OCI-LY1 (cell line): ENCODE measurements around the gene MCF2L2.

Experiments
- EZH2 ChIP-seq: fragments of 200-600 bp; sonication (generic), shearing (Covaris generic); IDR thresholded peaks from 2 replicates; pipeline ENCODE4 v1.8.0; 2017; ENCODE audit warnings: borderline replicate concordance, mixed run types, mild to moderate bottlenecking, antibody characterized with exemption, low read length, moderate library complexity, mixed read lengths
- TF ChIP-seq, protein P1 (sequence below): fragments of 200-600 bp; sonication (generic), shearing (Covaris generic); IDR thresholded peaks from 2 replicates; pipeline ENCODE4 v1.5.1; 2017; ENCODE audit warnings: mild to moderate bottlenecking, antibody characterized with exemption, low read length, moderate library complexity, mixed read lengths

GRCh38 chr3:183299976-183300375, 128.4 kb downstream of the MCF2L2 start:
- TF ChIP-seq, protein P1, sequence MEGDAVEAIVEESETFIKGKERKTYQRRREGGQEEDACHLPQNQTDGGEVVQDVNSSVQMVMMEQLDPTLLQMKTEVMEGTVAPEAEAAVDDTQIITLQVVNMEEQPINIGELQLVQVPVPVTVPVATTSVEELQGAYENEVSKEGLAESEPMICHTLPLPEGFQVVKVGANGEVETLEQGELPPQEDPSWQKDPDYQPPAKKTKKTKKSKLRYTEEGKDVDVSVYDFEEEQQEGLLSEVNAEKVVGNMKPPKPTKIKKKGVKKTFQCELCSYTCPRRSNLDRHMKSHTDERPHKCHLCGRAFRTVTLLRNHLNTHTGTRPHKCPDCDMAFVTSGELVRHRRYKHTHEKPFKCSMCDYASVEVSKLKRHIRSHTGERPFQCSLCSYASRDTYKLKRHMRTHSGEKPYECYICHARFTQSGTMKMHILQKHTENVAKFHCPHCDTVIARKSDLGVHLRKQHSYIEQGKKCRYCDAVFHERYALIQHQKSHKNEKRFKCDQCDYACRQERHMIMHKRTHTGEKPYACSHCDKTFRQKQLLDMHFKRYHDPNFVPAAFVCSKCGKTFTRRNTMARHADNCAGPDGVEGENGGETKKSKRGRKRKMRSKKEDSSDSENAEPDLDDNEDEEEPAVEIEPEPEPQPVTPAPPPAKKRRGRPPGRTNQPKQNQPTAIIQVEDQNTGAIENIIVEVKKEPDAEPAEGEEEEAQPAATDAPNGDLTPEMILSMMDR: no peak
- no peak for TF ChIP-seq EZH2
